GM10847 (cell line): ENCODE data around the gene LGALS7B.

Source experiments
- POLR2A ChIP-seq: IDR thresholded peaks from 2 replicates; pipeline ENCODE4 v1.6.1; 2011; ENCODE audit not compliant: insufficient read length; ENCODE audit errors: extremely low read depth

Gene LGALS7B

DNA sequence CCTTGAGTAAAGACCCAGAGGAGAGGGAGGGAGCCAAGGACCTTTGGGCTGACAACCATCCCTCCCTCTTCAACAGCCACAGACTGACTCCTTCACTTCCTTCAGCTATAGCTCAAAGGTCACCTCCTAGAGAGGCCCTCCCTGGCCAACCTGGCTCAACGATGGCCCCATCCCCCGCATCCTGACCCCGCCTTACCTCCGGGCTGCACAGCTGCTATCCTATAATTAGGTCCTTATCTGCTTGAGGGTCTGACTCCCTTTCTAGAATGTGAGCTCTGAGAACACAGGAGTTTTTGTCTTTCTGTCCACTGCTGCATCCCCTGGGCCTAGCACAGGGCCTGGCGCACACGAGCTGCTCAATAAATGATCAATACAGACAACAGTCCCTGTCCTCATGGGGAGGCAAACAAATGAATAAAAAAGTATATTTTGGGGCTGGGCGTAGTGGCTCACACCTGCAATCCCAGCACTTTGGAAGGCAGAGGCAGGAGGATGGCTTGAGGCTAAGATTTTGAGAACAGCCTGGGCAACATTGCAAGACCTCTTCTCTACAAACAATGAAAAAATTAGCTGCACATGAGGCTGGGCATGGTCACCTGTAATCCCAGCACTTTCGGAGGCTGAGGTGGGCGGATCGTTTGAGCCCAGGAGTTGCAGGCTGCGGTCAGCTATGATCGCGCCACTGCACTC, 30.4 kb downstream of the LGALS7B start:
- TF ChIP-seq POLR2A = no peak

DNA sequence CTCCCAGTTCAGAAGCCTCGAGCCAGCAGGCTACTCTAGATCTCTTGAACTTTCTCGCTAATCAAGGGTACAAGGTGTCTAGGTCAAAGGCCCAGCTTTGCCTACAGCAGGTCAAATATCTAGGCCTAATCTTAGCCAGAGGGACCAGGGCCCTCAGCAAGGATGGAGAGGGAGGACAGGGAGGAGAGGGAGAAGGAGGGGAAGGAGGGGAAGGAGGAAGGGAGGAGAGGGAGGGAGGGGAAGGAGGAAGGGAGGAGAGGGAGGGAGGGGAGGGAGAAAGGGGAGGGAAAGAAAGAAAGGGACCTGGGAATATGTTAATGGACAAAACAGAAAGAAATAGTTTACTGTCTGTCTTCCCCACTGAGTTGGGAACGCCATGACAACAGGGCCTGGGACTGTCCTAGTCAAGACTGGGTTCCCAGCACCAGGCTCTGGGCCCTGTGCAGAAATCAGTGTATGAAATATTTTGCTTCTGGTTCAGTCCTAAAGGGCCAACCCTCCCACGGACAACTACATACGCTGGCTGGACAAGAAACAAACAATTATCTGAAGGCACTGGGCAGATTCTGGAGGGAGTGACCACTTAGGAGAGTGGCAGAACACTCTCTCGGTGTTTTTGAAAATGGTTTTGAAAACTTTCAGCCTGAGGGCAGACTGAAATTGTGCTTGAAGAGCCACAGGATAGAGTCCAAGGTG, 38.0 kb downstream of the LGALS7B start:
- TF ChIP-seq POLR2A = no peak

DNA sequence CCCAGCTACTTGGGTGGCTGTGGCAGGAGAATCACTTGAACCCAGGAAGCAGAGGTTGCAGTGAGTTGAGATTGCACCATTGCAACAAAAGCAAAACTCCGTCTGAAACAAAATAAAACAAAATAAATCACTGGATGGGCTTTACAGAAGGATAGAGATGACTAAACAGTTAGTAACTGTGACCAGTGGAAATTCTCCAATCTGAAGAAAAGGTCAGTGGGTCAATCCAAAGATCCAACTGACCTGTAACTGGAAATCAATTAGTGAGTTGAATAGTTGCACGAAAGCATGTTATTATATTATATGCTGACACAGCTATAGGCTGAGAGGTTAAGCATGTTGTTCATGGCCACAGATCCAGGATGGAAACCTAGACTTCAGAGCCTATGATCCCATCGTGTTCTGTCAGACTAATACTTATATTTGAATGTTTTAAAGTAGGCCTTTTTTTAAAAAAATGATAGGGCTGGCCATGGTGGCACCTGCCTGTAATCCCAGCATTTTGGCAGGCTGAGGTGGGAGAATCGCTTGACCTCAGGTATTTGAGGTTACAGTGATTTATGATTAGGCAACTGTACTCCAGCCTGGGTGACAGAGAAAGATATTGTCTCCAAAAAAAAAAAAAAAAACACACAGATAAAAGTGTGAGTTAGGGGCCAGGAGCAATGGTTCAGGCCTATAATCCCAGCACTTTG, 41.2 kb downstream of the LGALS7B start:
- no peak for TF ChIP-seq POLR2A

DNA sequence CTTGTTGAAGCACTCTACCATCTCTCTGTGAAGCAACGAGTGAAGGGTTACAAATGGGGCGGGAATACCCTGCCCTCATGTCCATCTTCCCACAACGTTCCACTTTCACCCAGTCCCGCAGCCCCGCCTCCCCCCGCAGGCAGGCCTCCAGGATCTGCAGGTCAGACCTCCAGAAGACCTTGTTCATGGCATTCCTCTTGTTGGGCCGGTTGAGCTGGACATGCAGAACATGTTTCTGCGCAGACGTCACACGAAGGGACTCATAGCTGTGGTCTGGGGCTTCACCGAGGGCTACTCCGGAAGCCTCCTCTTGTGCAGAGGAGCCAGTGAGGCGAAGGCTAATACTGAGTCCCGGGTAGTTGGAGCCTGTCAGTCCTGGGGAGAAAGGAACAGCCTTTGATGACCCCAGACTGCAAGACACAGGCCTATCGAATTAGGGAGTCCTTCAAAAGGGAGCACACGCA, 42.2 kb downstream of the LGALS7B start:
- TF ChIP-seq POLR2A = no peak

DNA sequence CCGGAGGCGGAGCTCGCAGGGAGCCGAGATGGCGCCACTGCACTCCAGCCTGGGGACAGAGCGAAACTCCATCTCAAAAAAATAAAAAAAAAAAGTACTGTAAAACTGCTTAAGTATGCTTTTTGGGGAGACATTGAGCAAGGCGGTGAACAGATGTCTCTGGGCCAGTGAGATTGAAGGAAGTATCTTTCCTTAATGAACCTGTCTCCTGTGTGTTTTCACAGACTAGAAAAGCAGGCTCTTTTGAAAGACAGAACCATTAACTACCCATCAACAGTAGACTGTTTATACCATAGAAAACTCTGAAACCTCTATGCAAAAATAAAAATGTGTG, 44.1 kb downstream of the LGALS7B start:
- no peak for TF ChIP-seq POLR2A

DNA sequence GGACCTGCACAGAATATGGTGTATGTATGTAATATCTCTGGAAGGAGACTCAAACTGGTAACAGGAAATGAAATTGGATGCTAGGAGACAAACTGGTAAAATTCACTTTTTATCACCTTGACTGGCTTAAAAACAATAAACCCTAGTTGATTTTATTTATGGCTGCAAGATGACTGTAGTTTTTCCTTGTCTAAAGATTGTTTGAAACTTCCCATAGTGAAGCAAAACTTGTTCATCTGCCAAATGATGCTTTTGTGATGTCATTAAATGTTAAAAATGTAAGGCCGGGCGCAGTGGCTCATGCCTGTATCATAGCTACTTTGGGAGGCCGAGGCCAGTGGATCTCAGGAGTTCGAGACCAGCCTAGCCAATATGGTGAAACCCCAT, 45.1 kb downstream of the LGALS7B start:
- TF ChIP-seq POLR2A = no peak

DNA sequence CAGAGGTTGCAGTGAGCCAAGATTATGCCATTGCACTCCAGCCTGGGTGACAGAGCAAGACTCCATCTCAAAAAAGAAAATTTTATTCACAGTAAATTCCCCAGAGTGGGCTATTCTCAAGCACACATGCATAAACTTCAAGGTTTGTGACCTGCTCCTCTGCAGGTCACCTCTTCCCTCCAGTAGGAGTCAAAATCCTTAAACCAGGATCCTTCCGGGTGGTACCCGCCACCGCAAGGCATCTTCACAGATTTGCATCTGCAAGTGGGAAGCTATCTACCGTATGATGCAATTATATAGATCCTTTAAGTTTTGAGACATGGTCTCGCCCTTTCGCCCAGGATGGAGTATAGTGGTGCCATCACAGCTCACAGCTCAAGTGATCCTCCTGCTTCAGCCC, 45.6 kb downstream of the LGALS7B start:
- no peak for TF ChIP-seq POLR2A

DNA sequence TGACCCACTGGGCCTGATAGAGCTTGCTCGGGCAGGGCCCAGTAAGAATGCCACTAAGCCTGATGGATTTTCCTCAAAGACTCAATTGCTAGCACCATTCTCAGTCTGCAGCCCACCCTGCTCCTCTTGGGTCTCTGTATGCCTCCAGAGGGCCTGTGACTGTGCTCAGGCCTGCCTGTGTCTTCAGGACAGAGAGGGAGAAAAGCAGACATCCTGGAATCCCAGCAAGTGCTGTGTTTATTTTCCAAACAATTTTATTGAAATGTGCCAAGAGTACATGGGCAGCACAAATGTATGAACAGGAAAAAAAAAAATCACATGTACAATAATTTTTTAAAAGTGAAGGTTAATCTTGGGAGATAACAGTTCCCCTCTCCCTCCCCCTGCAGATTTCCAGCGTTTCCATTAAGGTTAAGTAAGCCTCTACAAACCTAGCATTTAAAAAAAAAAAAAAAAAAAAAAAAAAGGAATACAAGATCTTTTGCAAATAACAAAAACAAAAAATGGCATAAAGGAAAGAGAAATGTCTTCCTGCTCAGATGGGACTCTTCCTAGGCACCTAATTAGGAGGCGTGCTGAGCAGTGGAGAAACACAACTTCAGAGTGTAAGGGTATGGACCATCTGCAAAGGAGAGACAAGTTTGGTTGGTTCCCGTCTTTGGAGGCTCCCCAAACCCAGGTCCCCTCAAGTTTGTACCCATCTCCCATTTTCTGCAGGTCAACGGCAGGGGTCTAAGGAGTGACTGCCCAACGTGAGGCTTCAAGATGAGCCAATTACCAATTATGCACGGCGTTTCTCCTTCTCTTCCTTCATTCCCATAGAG, 47.4 kb downstream of the LGALS7B start:
- no peak for TF ChIP-seq POLR2A

DNA sequence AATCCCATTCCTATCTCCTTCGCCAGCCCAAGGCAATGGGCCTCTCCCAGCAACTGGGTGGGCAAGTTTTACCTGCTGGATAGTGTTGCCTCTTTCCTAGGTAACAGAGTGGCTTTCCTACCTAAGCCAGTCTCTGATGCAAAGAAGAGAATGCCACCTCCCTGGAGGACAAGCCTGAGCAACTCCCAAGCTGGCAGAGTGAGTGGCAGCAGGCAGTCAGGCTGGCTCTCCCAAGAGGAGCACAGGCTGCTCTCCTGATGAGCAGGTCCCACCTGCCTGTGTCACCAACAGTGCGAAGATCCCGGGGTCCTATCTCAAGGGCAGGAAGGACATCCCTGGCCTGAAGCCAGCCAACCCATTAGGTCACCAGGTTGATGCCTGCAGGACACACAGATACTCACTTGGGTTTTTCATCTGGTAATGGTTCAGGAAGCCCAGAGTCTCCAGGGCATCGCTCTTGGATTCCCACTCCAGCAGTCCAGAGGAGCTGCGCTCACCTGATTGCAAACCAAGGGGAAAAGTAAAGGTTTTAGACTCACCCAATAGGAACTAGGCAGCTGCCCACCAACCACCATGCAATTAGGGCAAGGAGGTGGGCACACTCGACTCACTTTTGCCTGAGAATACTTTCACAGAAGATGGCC, 48.1 kb downstream of the LGALS7B start:
- no peak for TF ChIP-seq POLR2A

DNA sequence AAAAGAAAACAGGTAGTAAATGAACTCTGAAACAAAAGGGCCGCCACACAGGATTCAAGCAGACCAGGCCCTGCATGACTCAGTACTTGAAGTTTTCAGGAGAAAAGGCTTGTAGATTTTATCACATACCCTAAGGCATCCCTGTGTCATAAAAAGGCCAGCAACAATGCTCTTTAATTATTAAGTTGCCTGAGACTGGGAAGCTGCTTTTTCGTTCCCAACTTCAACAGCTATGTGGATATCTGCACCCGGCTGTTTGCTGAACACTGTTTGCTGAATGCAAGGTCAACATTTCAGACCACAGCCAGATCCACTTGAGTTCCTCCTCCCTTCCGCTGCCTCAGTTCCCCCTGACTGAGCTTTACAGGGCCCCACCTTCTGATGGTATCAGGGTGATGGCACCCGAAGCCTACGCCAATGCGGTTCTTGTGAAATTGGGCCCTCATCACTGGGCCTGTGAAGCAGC, 48.7 kb downstream of the LGALS7B start:
- TF ChIP-seq POLR2A = no peak

DNA sequence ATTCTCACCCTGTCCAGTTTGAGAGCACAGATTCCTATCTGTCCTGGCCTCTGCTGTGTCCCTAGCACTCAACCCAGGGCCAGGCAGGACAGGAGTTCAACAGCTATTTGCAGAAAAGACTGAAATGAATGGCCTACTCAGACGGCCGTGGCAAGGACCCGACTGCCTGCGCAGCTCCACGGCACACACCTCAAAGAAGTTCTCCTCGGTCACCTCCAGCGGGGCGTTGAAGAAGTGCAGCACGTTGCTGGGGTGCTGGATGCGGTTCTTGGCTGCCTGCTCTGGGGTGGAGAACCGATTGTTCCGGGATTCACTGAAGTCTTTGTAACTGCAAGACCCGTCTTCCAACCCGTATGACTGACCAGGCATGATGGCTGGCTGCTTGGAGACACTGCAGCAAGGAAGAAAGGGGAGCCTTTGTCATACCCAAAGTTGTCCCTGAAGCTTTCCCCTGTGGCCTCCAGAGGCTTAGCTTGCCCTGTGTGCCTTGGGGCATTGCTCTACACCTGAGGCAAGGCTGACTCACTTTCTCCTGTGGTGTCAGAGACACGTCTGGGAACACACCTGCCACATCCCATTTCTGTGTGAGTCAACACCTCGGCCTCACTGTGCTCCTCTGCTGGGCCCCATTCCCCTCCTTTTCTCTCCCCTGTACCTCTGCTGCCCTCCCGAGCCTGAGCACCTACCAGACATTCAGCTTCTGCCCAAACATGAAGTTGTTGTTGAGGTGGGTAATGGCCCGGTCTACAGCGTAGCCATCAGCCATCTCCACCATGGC, 49.4 kb downstream of the LGALS7B start:
- no peak for TF ChIP-seq POLR2A

DNA sequence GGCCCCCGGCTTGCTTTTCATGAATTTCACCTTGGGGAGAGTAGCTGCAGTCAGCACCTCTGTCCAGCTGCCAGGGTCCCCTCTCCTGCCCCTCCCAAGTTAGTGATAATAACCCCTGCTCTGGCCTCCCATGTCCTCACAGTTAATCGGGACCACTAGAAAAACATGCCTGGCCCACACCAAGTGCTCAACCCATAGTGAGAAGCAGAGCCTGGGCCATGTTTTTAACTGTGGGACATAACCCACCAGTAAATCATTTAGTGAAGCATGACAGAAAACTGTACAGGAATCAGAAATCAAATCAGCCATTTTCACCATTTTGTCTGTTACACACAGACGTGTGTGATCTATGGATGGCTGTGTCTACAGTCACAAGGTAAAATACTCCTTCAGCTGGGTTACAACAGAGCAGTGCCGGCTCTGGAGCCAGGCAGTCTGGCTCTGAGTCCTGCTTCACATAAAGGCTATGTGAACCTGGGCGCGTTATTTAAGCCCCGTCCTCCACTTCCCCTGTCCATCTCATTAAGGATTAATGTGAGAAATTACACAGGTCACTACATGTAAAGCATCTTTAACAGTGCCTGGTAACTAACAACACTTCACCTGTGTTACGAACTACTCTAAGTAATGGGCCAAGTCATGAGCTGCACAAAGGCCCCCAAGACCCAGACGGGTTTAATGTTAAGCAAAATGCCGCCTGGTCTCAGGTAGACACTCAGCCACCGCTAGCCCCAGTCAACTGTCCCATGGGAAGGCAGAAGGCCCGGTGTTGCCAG, 50.2 kb downstream of the LGALS7B start:
- no peak for TF ChIP-seq POLR2A

DNA sequence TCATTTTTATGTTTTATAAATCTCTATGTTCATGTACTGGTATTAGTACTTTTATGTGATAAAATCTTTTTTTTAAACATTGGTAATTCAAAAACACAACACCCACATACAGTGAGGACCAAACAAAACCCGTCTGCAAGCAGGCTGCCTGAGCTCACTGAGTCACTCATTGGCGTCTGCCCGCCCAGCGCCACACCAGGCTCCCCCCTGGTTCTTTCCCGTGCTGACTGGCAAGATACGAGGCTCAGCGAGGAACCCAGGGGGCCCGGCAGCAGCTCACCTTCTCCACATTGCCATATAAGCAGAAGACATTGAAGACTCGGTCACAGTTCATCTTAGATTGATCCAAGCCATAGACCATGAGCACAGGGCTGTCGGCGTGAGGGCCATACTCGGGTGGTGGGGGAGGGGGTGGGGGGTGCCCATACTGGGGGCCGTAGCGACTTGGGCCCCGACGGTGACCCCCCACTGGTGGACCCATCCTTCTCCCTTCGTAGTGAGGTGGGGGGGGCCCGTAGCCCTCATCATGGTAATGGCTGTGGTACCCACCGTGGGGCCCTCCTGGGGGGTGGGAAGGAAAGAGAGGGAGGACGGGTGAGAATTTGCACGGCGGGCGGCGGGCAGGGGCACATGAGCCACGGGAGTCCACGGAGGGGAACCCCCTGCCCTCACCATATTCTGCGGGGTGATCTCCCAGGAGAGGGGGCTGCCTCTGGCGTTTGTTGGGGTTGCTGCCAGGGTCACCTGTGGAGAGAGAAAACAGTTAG, 51.0 kb downstream of the LGALS7B start:
- no peak for TF ChIP-seq POLR2A
